Fibroblast of skin of left quadriceps (primary cell): ENCODE data around the gene ITGB1.
"Not testable (repeated sequence)": the region's sequence is repeated elsewhere in the genome, so short reads cannot be mapped to it uniquely, and the experiment has no call there.

Experiments used
- DNase-seq, 2 experiments: peaks; one replicate each; pipeline ENCODE4 v3.0.0-alpha.2; 2013; ENCODE audit warnings: low read depth in 2 of 2

The ITGB1 gene

GRCh38 chr10:32938554-32939061 lies 19.4 kb downstream of the ITGB1 start:
- DNase-seq = no peak

DNA sequence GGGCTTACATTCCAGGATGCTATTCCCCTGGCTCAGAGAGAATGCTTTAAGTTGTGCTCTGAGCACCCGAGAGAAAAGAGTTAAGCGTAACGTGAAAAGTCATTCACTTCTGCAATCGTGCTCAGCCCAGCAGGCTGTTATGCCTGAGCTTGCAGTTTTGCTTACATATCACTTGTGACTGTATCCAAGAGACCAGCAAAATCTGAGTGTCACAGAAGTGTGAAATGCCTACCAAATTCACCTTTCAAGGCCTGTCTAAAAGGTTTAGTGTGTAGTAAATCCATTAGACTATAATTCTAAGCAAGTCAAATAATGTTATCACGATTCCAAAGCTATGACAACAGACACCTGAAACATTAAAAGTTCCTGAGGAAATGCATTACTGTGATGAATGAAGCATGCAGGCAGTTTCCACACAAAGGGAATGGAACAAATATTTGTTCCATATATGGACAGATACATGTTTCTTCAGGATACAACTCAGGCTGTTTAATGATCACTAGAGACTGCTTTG lies 20.1 kb downstream of the ITGB1 start:
- peak; percentile 46 to 57 for DNase-seq

DNA sequence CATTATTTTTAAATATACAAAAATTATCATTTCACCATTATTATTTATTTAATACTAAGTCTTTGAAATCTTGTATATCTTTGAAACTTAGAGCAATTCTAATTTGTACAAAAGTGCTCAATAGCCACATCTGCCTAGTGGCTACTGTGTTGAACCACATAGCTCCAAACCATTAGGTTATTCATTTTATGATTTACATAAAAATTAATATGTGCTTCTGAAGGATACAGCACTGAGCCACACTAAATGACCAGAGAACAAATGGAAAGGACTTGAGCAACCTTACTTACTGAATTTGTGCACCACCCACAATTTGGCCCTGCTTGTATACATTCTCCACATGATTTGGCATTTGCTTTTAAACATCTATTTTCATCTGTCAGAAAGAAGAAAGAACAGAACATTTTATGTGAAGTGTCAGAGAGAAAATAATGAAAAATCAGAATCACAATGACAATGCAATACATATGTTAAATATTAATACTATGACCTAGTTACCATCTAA lies 25.8 kb downstream of the ITGB1 start:
- no peak for DNase-seq

DNA sequence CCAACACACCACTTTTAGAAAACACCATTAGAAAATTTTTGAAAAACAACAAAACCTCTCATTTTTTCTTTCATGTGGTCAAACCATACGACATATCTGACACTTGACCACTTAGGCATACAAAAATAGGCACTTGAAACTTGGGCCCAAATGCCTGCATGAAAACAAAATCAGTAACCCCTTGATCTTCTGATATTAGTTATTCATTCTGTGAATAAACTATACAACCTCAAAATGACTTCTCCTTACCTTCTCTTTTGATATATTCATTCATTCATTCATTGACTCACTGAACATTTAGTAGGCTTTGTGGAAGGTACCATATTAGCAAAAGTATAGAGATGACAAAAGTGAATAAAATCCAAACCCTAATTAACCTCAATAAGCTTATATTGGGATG lies 26.4 kb downstream of the ITGB1 start:
- DNase-seq = no peak

DNA sequence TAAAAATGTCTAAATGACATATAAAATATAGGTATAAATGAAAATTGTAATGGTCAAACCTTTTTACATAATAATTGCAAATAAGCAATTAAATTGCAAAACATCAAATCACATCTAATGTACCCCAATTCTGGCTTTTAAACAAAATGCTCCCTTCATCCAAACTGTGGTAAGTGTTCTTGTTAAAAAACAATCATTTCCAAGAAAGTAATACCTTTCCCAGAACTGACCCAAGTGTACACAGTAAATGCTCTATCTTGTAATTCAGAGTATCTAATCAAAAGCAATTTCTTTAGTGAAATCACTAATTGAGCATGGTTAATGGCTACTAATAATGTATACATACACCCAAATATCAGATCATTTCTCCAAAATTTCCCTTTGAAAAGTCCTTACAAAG lies 28.0 kb downstream of the ITGB1 start:
- no peak for DNase-seq

- no peak for DNase-seq
These were observed 28.4 kb downstream of the ITGB1 start for GRCh38 chr10:32929634-32930033.

- DNase-seq = no peak
These were observed 30.3 kb downstream of the ITGB1 start for GRCh38 chr10:32927750-32928149.

DNA sequence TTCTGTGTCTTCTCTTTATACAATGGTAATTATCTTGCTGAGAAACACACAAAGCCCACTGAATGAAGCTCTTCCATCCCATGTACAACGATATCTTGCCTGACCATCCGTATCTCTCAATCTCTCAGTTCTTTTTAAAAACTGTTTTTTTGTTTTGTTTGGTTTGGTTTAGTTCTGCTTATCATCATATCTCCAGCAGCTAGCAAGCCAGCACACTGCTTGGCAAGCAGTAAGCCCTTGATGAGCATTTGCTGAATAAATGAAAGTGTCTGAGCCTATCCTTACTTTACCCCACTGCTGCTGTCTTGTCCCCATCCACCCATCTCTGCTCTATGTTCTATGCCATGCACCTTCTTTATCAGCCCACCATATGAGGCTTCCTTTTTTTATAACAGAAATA lies 34.2 kb downstream of the ITGB1 start:
- DNase-seq = no peak

DNA sequence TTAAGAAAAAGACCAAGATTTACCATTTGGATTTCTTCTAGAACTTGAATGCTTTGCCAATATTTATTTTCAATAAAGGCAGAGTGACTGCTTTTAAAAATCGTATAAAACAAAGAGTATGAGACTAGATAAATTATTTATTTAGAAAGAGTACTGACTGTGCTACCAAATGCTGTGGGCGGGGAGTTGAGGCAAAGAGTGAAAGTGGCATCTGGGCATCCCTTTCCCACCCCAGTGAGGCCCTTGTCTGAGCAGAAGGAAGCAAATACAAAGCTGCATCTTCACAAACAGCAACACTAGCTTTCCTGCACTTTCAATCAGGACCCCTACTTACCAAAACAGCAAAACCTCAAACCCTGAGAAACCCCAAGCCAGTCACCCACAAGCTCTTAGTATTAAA lies 34.9 kb downstream of the ITGB1 start:
- no peak for DNase-seq

DNA sequence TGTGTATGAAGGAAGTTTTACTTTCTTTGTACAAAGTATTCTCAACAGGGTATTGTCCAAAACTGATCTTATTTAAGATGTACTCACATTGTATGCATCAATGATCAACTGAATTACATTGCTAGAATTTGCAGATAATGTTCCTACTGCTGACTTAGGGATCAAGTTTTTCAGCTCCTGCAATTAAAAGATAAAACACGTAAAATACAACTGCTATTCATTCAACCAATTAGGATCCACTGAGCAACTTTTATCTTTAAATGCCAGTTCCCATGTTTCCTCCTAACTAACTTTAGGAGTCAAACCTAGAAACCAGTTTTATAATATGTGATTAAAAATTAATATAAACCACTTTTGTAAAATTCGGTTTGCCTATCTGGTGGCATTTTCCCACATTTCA lies 35.9 kb downstream of the ITGB1 start:
- no peak for DNase-seq

DNA sequence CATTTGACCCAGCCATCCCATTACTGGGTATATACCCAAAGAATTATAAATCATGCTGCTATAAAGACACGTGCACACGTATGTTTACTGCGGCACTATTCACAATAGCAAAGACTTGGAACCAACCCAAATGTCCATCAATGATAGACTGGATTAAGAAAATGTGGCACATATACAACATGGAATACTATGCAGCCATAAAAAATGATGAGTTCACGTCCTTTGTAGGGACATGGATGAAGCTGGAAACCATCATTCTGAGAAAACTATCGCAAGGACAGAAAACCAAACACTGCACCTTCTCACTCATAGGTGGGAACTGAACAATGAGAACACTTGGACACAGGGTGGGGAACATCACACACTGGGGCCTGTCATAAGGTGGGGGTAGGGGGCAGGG lies 40.2 kb downstream of the ITGB1 start:
- not testable (repeated sequence) for DNase-seq

DNA sequence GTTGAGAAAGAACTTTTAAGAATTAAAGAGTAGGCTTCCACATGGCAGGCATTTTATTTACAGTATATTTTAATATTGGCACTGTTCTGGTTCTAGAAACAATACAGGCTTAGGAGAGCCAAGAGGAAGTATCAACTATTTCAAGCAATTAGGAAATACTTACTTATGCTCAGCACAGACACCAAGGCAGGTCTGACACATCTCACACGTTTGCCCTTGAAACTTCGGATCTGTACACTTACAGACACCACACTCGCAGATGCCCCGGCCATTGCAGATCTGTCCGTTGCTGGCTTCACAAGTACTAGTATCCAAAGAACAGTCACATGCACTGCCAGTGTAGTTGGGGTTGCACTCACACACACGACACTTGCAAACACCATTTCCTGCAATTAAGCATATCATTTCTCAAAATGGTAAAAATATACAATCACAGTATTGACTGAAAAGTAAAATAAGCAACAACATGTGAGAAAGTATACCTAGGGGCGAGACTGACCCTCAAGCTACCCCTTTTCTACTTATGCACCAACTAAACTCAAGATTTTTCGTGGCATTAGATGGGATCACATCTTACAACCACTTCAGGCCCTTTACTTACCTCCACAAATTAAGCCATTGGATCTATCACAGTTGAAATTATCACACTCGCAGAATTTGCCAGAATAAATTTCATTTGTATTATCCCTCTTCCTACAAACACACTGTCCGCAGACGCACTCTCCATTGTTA lies 46.6 kb downstream of the ITGB1 start:
- DNase-seq = no peak

- not testable (repeated sequence) for DNase-seq
These were observed 48.1 kb downstream of the ITGB1 start for GRCh38 chr10:32909970-32910369.

- DNase-seq = peak; percentile 48 to 52
These were observed 48.6 kb downstream of the ITGB1 start for GRCh38 chr10:32909456-32909855.

DNA sequence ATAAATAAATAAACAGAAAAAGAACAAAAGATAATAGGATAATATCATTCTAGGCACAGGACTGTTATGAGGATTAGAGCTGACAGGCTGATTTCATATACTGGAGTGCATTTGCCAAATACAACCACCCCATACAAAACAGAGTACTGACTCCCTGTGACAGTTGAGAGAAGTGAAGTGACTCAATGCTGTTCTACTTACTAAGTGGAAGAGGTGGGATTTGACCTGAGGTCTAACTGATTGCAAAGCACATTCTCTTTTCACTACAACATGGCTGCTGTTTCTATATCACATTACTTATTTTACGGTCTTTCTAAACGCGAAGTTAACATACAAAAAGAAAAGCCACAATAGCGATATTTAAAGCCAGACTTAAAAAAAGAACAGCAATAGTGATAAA lies 51.4 kb downstream of the ITGB1 start:
- no peak for DNase-seq

DNA sequence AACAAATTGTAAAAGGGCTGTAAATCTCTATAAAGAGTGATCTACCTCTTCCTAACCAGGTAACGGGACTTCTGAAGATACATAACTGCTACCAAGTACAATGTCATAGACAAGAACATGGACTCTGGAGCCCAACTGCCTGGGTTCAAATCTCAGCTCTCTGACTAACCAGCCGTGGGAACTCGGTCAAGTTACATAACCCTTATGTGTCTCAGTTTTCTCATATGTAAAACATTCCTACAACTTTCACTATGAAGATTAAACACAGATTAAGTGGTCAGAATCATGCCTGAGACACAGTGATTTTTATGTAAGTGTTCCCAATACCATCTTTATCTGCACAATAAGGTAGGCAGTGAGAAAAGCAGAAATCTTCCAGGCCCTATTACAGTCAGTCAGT lies 52.6 kb downstream of the ITGB1 start:
- DNase-seq = no peak

DNA sequence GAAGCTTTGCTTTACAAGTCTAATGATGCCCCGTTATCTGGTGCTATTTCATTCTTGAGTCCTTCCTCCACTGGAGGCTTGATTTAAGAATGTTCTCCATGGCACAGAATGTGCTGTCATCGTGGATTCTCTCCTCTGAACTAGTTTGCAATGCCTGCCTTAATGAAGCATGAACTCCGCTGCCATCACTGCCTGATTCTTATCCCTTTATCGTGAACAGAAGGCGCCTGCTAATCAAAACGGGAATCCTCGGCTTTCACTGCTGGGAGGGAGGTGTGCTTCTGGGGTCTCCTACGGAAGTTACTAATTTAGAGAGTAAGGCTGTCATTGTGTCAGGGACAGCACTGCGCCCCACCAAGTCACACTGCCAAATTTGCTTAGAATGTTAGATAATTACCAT lies 56.2 kb downstream of the ITGB1 start:
- no peak for DNase-seq

GRCh38 chr10:32895200-32895968 lies 62.6 kb downstream of the ITGB1 start:
- not testable (repeated sequence) for DNase-seq

DNA sequence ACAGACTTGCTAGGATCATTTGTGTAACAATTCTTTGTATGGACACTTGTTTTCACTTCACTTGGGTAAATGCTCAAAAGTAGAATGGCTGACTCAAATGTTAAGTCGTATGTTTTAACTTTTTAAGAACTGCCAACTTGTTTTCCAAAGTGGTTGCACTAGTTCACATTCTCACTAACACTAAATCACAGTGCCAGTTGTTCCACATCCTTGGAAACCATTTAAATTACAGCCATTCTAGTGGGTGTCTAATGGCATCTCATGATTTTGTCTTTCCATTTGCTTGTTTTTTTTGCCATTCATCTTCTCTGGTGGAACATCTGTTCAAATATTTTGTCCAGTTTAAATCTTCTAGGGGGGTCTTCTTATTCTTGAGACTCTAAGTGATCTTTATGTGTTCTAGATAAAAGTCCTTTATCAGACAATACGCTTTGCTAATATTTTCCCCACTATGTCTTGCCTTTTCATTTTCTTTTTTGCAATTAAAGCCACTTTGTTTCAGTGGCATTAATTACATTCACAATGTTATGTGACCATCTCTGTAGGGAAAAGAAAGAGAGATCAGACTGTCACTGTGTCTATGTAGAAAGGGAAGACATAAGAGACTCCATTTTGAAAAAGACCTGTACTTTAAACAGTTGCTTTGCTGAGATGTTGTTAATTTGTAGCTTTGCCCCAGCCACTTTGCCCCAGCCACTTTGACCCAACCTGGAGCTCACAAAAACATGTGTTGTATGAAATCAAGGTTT lies 63.9 kb downstream of the ITGB1 start:
- no peak for DNase-seq

DNA sequence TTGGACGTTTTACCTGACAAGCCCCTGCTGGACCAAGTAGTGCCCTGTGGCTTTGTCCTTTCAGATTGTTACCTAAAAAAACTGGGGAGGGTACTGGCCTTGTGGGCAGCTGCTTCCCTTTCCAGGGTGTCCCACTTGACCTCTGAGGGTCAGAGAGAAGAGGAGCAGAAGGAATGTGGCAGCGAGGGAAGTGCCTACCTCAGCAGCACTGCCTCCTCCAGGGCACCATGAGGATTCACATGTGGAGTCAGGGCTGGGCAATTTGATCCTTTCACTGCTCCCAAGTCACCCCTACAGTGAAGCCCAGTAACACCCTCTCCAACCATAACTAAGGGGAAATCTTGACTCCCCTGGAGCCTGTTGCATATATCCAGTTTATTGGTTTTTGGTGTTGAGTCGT lies 64.6 kb downstream of the ITGB1 start:
- DNase-seq = no peak

DNA sequence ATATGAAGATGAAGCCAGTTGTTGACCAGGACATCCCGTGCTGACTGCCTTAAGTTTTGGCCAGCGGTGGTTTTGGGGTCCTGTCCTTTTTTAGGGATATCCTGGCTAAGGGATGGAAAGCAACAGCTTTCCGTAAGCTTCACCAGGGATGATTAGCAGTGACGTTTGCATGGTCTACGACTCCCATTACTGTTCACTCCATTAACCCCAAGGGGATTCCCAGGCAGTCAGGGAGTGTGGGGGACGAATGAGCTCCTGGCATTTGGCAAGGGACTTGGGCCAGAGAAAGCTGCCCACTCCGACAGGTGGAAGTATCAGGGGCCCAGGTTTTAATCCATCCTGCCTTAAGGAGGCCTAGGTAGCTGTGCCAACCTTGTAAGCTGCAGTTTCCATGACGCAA lies 66.8 kb downstream of the ITGB1 start:
- DNase-seq = no peak

- DNase-seq = no peak
These were observed 67.6 kb downstream of the ITGB1 start for GRCh38 chr10:32890444-32890843.
